HT-29 (cell line): Measurements from ENCODE around the gene SSB. TPM values are rescaled to one million over a fixed set of nuclear protein-coding genes. Genes with fewer than 3 reads are reported as not detected.
A peak's percentile ranks its signal among the peaks of the same experiment; 100 is the strongest.
"Not testable (repeated sequence)": the region's sequence is repeated elsewhere in the genome, so short reads cannot be mapped to it uniquely, and the experiment has no call there.

Source experiments
- DNase-seq: peaks from one replicate; pipeline ENCODE4 v3.0.0-alpha.2; 2015; ENCODE audit warnings: low spot score
- total RNA-seq: library from RNA; depleted of rRNA; stranded (reverse); fragments of >200 nt; shearing (Covaris generic); gene quantifications from 2 replicates; pipeline ENCODE4 v1.2.3, GENCODE V29; 2014; rRNA removed

The SSB gene
- 77.5 and 83.2 TPM in 2 replicates for total RNA-seq

- peak; percentile 91 for DNase-seq
Measured at GRCh38 chr2:169798718-169799592, at the start of gene SSB. Gene SSB, plus strand, starts transcription at chr2:169798871. Its CDS starts 2,090 bp downstream, at chr2:169800961.

- DNase-seq: no peak
Measured at GRCh38 chr2:169752752-169753151, 45.9 kb upstream of the SSB start.

GRCh38 chr2:169755083-169755870, 43.4 kb upstream of the SSB start:
- DNase-seq: no peak

GRCh38 chr2:169756342-169756741, 42.3 kb upstream of the SSB start:
- no peak for DNase-seq

GRCh38 chr2:169757356-169757755, 41.3 kb upstream of the SSB start:
- DNase-seq: no peak

- DNase-seq: no peak
Measured at GRCh38 chr2:169757778-169758177, 40.9 kb upstream of the SSB start.

GRCh38 chr2:169759987-169760386, 38.7 kb upstream of the SSB start:
- no peak for DNase-seq

- DNase-seq: not testable (repeated sequence)
Measured at GRCh38 chr2:169760798-169761197, 37.9 kb upstream of the SSB start.

- DNase-seq: peak; percentile 48
Measured at GRCh38 chr2:169761251-169761969, 37.3 kb upstream of the SSB start.

GRCh38 chr2:169761970-169762292, 36.7 kb upstream of the SSB start:
- no peak for DNase-seq

- no peak for DNase-seq
Measured at GRCh38 chr2:169765523-169765922, 33.1 kb upstream of the SSB start.

- DNase-seq: peak; percentile 81
Measured at GRCh38 chr2:169767243-169767888, 31.3 kb upstream of the SSB start.

- DNase-seq: no peak
Measured at GRCh38 chr2:169768262-169768995, 30.2 kb upstream of the SSB start.

GRCh38 chr2:169771021-169771420, 27.6 kb upstream of the SSB start:
- no peak for DNase-seq

- DNase-seq: no peak
Measured at GRCh38 chr2:169771612-169772011, 27.1 kb upstream of the SSB start.

GRCh38 chr2:169772651-169773050, 26.0 kb upstream of the SSB start:
- no peak for DNase-seq

GRCh38 chr2:169775354-169775753, 23.3 kb upstream of the SSB start:
- DNase-seq: no peak

- DNase-seq: no peak
Measured at GRCh38 chr2:169775765-169776164, 22.9 kb upstream of the SSB start.

GRCh38 chr2:169776252-169776761, 22.4 kb upstream of the SSB start:
- DNase-seq: no peak

- DNase-seq: no peak
Measured at GRCh38 chr2:169778446-169778845, 20.2 kb upstream of the SSB start.
